Adrenal gland (tissue), 19 donors: ENCODE data around the gene DOLPP1. TPM values are rescaled to one million over a fixed set of nuclear protein-coding genes. Genes with fewer than 3 reads are reported as not detected.

ENCODE experiments used
- DNase-seq, 7 donors: peaks; one replicate each; pipeline ENCODE4 v3.0.0-alpha.2; 2019 to 2020
- H3K27ac ChIP-seq, 5 donors: fragments of 200-600 bp; sonication (generic) in 4 of 5; 1 replicate in 3 of 5; 2 replicates in 2 of 5; pipeline versions ENCODE4 v1.5.1 to v1.8.0; 2016 to 2020; ENCODE audit warnings: mild to moderate bottlenecking in 1 of 5
- H3K27me3 ChIP-seq: fragments of 200-600 bp; 2 replicates; pipeline ENCODE4 v1.8.0; 2021
- H3K36me3 ChIP-seq, 2 donors: fragments of 200-600 bp; replicated peaks in 1 of 2; 1 replicate in 1 of 2; 2 replicates in 1 of 2; pipeline versions ENCODE4 v1.5.1 to v1.8.0; 2018 to 2022
- H3K4me1 ChIP-seq, 2 donors: fragments of 200-600 bp; replicated peaks in 1 of 2; 1 replicate in 1 of 2; 2 replicates in 1 of 2; pipeline versions ENCODE4 v1.5.1 to v1.8.0; 2018 to 2021
- H3K4me3 ChIP-seq, 4 donors: fragments of 200-600 bp; sonication (generic) in 3 of 4; one replicate each; pipeline ENCODE4 v1.5.1; 2016 to 2018
- H3K9me3 ChIP-seq, 3 donors: fragments of 200-600 bp; sonication (generic) in 1 of 3; replicated peaks in 1 of 3; 1 replicate in 2 of 3; 2 replicates in 1 of 3; pipeline versions ENCODE4 v1.5.1 to v1.8.0; 2016 to 2021
- POLR2A ChIP-seq, 2 donors: fragments of 450-650 bp; IDR thresholded peaks; one replicate each; pipeline ENCODE4 v1.6.1; 2017; ENCODE audit warnings: antibody characterized with exemption in 2 of 2, mild to moderate bottlenecking in 2 of 2, moderate library complexity in 1 of 2
- WGBS, 4 donors: extraction: QIAGEN DNeasy Blood & Tissue Kit in 2 of 4; methylation state at CpG; one replicate each; pipeline versions ENCODE4 v1.1.5 to v1.1.7; 2013 to 2017; 5-methylcytosine and 5-hydroxymethylcytosine counted together
- intact Hi-C, 2 donors: fragments of 100-400 bp; cut with DNase I; formaldehyde crosslinking; loops; one replicate each; pipeline versions ENCODE4 v1.14.1 to v1.15.0; 2022 to 2023
- long read RNA-seq, 10 donors: library from polyadenylated mRNA in 3 of 10; unstranded in 2 of 10; stranded (forward) in 1 of 10; transcript quantifications; one replicate each; pipeline ENCODE4 v2.0.0 and lab custom pipeline, GENCODE V29; 2021 to 2026
- polyA plus RNA-seq, 3 donors: library from polyadenylated mRNA; stranded (reverse); fragments of 200-250 nt in 2 of 3; fragments of 350-450 nt in 1 of 3; fragmentation: Illumina TruSeq in 1 of 3; extraction: RNeasy Lipid Tissue Mini Kit (QIAGEN cat#74804) in 1 of 3; gene quantifications; one replicate each; pipeline ENCODE4 v1.2.3, GENCODE V29; 2013 to 2014
- total RNA-seq, 9 donors: library from RNA; depleted of rRNA in 4 of 9; stranded (reverse); fragments of >200 nt in 4 of 9; fragments of 120-200 nt in 1 of 9; fragmentation: NEBNext Ultra II Directional in 1 of 9; extraction: Animal tissue kit (Norgen Biotek cat#: 25700) in 1 of 9; gene quantifications; one replicate each; pipeline versions ENCODE4 v1.1.0 to v1.2.4, GENCODE V29; 2013 to 2023
- TF ChIP-seq, protein P1 (sequence below), 6 experiments: fragments of 450-650 bp in 4 of 6; fragments of 200-600 bp in 2 of 6; sonication (generic) in 1 of 6; IDR thresholded peaks; 1 replicate in 5 of 6; 2 replicates in 1 of 6; pipeline versions ENCODE4 v1.5.1 to v1.8.0; 2016 to 2021; ENCODE audit warnings: antibody characterized with exemption in 6 of 6, mild to moderate bottlenecking in 2 of 6, moderate library complexity in 1 of 6
- donor health status: healthy with polysubstance abuse.
- donor health status: Bipolar disorder and iron deficiency.
- donor health status: DM: yes; HTN: yes; CAD: no.
- donor health status: DM: no; HTN: no; CAD: no.
- donor health status: DM: no; HTN: no; CAD: no.
- donor health status: DM: yes; HTN: yes; CAD: no.

The DOLPP1 gene, protein sequence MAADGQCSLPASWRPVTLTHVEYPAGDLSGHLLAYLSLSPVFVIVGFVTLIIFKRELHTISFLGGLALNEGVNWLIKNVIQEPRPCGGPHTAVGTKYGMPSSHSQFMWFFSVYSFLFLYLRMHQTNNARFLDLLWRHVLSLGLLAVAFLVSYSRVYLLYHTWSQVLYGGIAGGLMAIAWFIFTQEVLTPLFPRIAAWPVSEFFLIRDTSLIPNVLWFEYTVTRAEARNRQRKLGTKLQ
- total RNA-seq (10 to 100 TPM in 8 of 9 donors, 1 to 10 TPM in 1; 9.5 to 31.8 (median 22.9) TPM), polyA plus RNA-seq (10 to 100 TPM in 1 of 3 donors, 1 to 10 TPM in 2; 4.4 to 29.9 (median 7.3) TPM)
- long read RNA-seq, donor 1, partial matches to known transcripts: 0 of 3 reads
- long read RNA-seq, donor 1, other reads (novel, unspliced or antisense): 0 of 3 reads
- long read RNA-seq, donor 2, partial matches to known transcripts: 9 of 11 reads
- long read RNA-seq, donor 2, other reads (novel, unspliced or antisense): 0 of 11 reads
- long read RNA-seq, donor 3, partial matches to known transcripts: 0 of 4 reads
- long read RNA-seq, donor 3, other reads (novel, unspliced or antisense): 0 of 4 reads
- long read RNA-seq, donor 4, transcript DOLPP1-202 (8 exons, 2,177 nt): major isoform, 6 of 11 reads
- long read RNA-seq, donor 4, partial matches to known transcripts: 0 of 11 reads
- long read RNA-seq, donor 4, other reads (novel, unspliced or antisense): 1 of 11 reads
- long read RNA-seq, donor 5, transcript DOLPP1-203 (7 exons, 2,037 nt): minor isoform, 5 of 66 reads
- long read RNA-seq, donor 5, transcript DOLPP1-202 (8 exons, 2,177 nt): major isoform, 59 of 66 reads
- long read RNA-seq, donor 5, partial matches to known transcripts: 1 of 66 reads
- long read RNA-seq, donor 5, other reads (novel, unspliced or antisense): 1 of 66 reads
- long read RNA-seq, donor 6, transcript DOLPP1-202 (8 exons, 2,177 nt): major isoform, 5 of 7 reads
- long read RNA-seq, donor 6, partial matches to known transcripts: 1 of 7 reads
- long read RNA-seq, donor 6, other reads (novel, unspliced or antisense): 1 of 7 reads
- long read RNA-seq, donor 7, transcript DOLPP1-202 (8 exons, 2,177 nt): major isoform, 5 of 7 reads
- long read RNA-seq, donor 7, partial matches to known transcripts: 0 of 7 reads
- long read RNA-seq, donor 7, other reads (novel, unspliced or antisense): 0 of 7 reads
- long read RNA-seq, donor 8, transcript DOLPP1-202 (8 exons, 2,177 nt): major isoform, 7 of 9 reads
- long read RNA-seq, donor 8, partial matches to known transcripts: 0 of 9 reads
- long read RNA-seq, donor 8, other reads (novel, unspliced or antisense): 0 of 9 reads
- long read RNA-seq, donor 9, partial matches to known transcripts: 0 of 6 reads
- long read RNA-seq, donor 9, other reads (novel, unspliced or antisense): 0 of 6 reads
- long read RNA-seq, donor 10, partial matches to known transcripts: 0 of 6 reads
- long read RNA-seq, donor 10, other reads (novel, unspliced or antisense): 0 of 6 reads

DNA sequence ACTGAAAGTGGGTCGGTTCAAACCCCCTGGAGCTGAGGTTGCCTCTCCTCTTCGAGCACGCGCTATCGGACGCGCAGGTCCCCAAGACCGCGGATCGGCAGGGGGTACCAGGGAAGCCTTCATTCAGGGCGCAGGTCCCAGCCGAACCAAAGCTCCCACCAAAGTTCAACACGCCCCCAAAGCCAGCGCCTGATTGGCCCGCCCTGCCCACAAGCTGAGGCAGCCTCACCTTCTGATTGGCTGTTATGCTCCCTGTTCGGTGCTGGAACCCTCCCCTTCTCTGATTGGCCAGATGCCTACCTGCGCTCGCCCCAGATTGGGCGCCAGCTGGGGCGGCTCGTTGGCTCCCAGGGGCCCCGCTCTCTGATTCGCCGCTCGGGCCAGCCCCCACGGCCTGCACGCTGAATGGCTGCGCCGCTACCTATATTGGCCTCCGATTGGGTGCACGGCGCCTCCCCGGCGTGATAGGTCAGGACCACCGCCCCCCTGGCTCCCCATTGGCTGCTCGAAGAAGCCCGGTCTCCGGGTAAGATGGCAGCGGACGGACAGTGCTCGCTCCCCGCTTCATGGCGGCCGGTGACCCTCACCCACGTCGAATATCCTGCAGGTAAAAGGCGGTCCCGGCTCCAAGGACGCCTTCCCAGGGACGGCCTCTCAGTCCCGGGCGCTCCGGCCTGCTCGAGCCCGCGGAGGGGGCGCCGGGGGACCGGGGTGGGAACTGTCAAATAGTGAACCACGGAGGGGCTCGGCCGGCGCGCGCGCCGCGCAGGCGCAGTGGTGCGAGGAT, at the start of gene DOLPP1:
TSS of gene DOLPP1 (plus strand) at position 511 of the 787 bp plus-strand sequence. CDS start at position 532, 21 bp downstream.
- 0 to 1% (median 0%) methylated on average over 22 to 70 of the region's 70 CpGs; no CpG with 5 or more reads in 1 of the 4 donors for WGBS, 4 donors
- no peaks in the 10 kb centered on the region for H3K9me3 ChIP-seq
- peaks cover 14 to 18% of the 10 kb centered on the region in 2 donors for H3K4me1 ChIP-seq
- peaks cover 0 to 12% of the 10 kb centered on the region in 2 donors for H3K36me3 ChIP-seq
- TF ChIP-seq POLR2A (IDR thresholded peaks at IDR 0.05): peak; percentile 39 to 61
- TF ChIP-seq, protein P1, sequence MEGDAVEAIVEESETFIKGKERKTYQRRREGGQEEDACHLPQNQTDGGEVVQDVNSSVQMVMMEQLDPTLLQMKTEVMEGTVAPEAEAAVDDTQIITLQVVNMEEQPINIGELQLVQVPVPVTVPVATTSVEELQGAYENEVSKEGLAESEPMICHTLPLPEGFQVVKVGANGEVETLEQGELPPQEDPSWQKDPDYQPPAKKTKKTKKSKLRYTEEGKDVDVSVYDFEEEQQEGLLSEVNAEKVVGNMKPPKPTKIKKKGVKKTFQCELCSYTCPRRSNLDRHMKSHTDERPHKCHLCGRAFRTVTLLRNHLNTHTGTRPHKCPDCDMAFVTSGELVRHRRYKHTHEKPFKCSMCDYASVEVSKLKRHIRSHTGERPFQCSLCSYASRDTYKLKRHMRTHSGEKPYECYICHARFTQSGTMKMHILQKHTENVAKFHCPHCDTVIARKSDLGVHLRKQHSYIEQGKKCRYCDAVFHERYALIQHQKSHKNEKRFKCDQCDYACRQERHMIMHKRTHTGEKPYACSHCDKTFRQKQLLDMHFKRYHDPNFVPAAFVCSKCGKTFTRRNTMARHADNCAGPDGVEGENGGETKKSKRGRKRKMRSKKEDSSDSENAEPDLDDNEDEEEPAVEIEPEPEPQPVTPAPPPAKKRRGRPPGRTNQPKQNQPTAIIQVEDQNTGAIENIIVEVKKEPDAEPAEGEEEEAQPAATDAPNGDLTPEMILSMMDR (IDR thresholded peaks at IDR 0.05): no peak
- H3K4me3 ChIP-seq: peak within 1 kb of the TSS; percentile 43 to 77 (median 63)
- H3K27ac ChIP-seq: peak within 1 kb of the TSS in 4 of 5 donors; percentile 57 to 88 (median 76)
- peak; percentile 99 to 100 (median 100) for DNase-seq
- intact Hi-C loops: no loop called here
- no peaks in the 10 kb centered on the region for H3K27me3 ChIP-seq

DNA sequence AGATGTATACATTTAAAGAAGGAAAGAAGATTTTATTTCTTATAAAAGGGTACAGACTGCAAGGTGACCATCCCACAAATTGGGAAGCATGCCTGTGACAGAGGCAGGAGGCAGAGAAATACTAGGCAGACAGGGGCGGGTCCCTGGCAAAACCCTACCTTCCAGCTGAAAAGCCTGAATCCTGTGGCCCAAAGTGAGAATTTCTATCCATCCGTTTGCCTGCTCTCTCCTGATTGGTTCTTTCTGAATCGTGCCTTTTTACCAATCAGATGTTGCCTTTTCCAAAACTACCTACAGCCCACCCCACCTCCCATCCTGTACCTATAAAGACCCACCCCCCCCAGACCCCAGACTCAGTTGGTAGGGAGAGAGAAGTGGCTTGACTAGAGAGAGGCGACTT, 49.4 kb upstream of the DOLPP1 start:
- Histone ChIP-seq H3K4me3 (no peak overlapping the region), H3K36me3 (no peaks in the 10 kb centered on the region), H3K27me3 (no peaks in the 10 kb centered on the region), H3K27ac (no peak overlapping the region), H3K4me1 (peaks cover 14 to 17% of the 10 kb centered on the region in 2 donors), H3K9me3 (no peaks in the 10 kb centered on the region)
- WGBS, 4 donors: 68 to 82% (median 79%) methylated on average over 4 of the region's 4 CpGs
- TF ChIP-seq, protein P1 (IDR thresholded peaks at IDR 0.05): no peak
- TF ChIP-seq POLR2A (IDR thresholded peaks at IDR 0.05): no peak
- intact Hi-C loops: no loop called here
- no peak for DNase-seq

DNA sequence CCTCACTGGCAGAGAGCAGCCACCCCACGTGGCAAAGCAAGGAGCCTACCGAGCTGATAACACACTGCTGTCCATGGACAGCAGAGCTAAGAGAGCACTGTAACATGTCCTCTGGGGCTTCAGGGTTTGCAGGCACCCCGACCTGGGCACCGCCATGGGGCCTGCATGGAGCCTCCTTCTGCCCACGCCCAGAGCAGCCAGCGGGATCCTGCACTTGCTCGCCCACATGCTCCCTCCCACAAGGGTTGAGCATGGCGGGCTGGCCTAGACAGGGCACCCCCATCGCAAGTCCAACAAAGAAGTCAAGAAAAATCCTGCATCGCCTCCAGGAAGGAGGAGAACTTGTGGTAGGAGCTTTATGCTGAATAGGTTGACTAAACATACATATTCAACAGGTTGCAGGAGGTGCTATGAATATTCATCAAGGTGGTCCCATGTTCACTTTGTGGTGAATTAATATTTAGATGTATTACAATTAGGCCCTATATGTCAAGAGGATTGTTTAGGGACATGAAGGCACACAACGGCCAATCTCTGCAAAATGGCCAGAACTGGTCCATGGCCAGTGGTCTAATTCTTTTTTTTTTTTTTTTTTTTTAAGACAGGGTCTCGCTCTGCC, 48.3 kb upstream of the DOLPP1 start:
- intact Hi-C loops: no loop called here
- no peak overlapping the region for H3K4me3 ChIP-seq
- no peaks in the 10 kb centered on the region for H3K27me3 ChIP-seq
- no peaks in the 10 kb centered on the region for H3K9me3 ChIP-seq
- H3K27ac ChIP-seq: no peak overlapping the region
- no peak for DNase-seq
- no peaks in the 10 kb centered on the region for H3K36me3 ChIP-seq
- 64 to 91% (median 86%) methylated on average over 5 to 12 of the region's 12 CpGs for WGBS, 4 donors
- peaks cover 10 to 14% of the 10 kb centered on the region in 2 donors for H3K4me1 ChIP-seq
- no peak for TF ChIP-seq POLR2A (IDR thresholded peaks at IDR 0.05)
- TF ChIP-seq, protein P1 (IDR thresholded peaks at IDR 0.05): no peak
